SK-N-SH (cell line): ENCODE results near the gene NFATC2IP.

Experiments
- EP300 ChIP-seq, 2 experiments: IDR thresholded peaks; 2 replicates each; pipeline versions ENCODE4 v1.4.0 to v1.6.1; 2012; ENCODE audit warnings: borderline replicate concordance in 1 of 2, low read depth in 1 of 2, low read length in 1 of 2
- EZH2phosphoT487 ChIP-seq: fragments of 200-600 bp; sonication (generic); IDR thresholded peaks from 2 replicates; pipeline ENCODE4 v1.6.1; 2017; ENCODE audit warnings: low read depth, mixed run types, mild to moderate bottlenecking, antibody characterized with exemption, moderate library complexity, borderline replicate concordance
- FOXM1 ChIP-seq: IDR thresholded peaks from 2 replicates; pipeline ENCODE4 v1.4.0; 2012; ENCODE audit warnings: low read depth, mild to moderate bottlenecking
- GABPA ChIP-seq: IDR thresholded peaks from 2 replicates; pipeline ENCODE4 v1.4.0; 2012; ENCODE audit warnings: low read depth, mild to moderate bottlenecking
- JUND ChIP-seq: IDR thresholded peaks from 2 replicates; pipeline ENCODE4 v1.4.0; 2012
- MEF2A ChIP-seq: IDR thresholded peaks from 2 replicates; pipeline ENCODE4 v1.4.0; 2012; ENCODE audit warnings: low read depth, borderline replicate concordance
- NFIC ChIP-seq: IDR thresholded peaks from 2 replicates; pipeline ENCODE4 v1.4.0; 2012; ENCODE audit warnings: borderline replicate concordance
- REST ChIP-seq: IDR thresholded peaks from 2 replicates; pipeline ENCODE4 v1.6.1; 2012; ENCODE audit warnings: mild to moderate bottlenecking, low read depth, low read length, moderate library complexity
- YY1 ChIP-seq: IDR thresholded peaks from 2 replicates; pipeline ENCODE4 v1.4.0; 2012; ENCODE audit warnings: low read depth, mild to moderate bottlenecking
- TF ChIP-seq, protein P1 (sequence below): fragments of 200-600 bp; sonication (generic); IDR thresholded peaks from 2 replicates; pipeline ENCODE4 v1.6.1; 2017; ENCODE audit warnings: antibody characterized with exemption, mild to moderate bottlenecking, moderate library complexity
- TF ChIP-seq, protein P2 (sequence below): IDR thresholded peaks from 2 replicates; pipeline ENCODE4 v1.4.0; 2012; ENCODE audit warnings: low read depth

DNA sequence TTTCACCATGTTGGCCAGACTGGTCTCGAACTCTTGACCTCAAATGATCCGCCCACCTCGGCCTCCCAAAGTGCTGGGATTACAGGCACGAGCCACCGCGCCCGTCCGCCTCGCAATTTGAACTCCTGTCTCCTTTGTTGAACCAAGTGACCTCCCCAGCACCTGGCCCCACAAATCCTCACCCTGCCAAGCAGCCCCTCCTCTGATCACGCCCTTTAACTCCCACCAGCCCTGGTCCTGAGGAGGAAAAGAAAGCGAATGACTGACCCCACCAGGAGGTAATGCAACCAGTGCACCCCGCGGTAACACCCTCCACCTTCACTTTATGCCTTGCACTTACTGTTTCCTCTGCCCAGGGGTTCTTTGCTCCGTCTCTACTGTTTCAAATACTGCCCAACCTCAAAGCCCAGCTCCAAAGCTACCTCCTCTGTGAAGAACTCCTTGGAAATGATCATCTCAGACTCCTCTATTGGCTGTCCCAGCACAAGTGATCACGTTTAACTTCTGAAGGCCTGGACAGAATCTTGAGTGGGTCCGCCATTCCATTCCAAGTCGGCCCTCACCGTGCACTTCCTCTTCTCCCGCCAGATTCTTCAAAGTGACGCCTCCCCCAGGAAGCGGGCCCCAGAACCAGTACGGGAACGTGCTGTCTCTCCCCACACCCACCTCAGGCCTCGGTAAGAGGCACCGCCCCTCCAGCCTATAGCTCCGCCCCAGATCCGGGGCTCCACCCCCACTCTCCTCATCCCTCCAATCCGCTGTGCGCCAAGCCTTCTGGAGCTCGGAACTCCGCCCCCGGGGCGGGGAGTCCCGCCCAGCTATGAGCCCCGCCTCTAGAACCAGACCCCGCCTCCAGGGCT, 14.6 kb upstream of the NFATC2IP start:
- no peak for TF ChIP-seq EP300 (IDR thresholded peaks at IDR 0.05; ENCODE audit: borderline replicate concordance in 1 of 2, low read depth in 1 of 2, low read length in 1 of 2)
- no peak for TF ChIP-seq FOXM1
- TF ChIP-seq, protein P1, sequence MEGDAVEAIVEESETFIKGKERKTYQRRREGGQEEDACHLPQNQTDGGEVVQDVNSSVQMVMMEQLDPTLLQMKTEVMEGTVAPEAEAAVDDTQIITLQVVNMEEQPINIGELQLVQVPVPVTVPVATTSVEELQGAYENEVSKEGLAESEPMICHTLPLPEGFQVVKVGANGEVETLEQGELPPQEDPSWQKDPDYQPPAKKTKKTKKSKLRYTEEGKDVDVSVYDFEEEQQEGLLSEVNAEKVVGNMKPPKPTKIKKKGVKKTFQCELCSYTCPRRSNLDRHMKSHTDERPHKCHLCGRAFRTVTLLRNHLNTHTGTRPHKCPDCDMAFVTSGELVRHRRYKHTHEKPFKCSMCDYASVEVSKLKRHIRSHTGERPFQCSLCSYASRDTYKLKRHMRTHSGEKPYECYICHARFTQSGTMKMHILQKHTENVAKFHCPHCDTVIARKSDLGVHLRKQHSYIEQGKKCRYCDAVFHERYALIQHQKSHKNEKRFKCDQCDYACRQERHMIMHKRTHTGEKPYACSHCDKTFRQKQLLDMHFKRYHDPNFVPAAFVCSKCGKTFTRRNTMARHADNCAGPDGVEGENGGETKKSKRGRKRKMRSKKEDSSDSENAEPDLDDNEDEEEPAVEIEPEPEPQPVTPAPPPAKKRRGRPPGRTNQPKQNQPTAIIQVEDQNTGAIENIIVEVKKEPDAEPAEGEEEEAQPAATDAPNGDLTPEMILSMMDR: no peak
- TF ChIP-seq EZH2phosphoT487: no peak
- no peak for TF ChIP-seq YY1
- no peak for TF ChIP-seq REST
- no peak for TF ChIP-seq NFIC
- no peak for TF ChIP-seq MEF2A
- TF ChIP-seq, protein P2, sequence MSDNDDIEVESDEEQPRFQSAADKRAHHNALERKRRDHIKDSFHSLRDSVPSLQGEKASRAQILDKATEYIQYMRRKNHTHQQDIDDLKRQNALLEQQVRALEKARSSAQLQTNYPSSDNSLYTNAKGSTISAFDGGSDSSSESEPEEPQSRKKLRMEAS: no peak
- no peak for TF ChIP-seq GABPA
- TF ChIP-seq JUND: no peak
